SH-SY5Y (cell line): ENCODE results near the gene CD82.

Experiments used
- GATA2 ChIP-seq: IDR thresholded peaks from 2 replicates; pipeline ENCODE4 v1.6.1; 2011; ENCODE audit warnings: mild to moderate bottlenecking, low read depth, low read length
- GATA3 ChIP-seq: IDR thresholded peaks from 2 replicates; pipeline ENCODE4 v1.6.1; 2011; ENCODE audit warnings: low read depth, mild to moderate bottlenecking, low read length, moderate library complexity

- TF ChIP-seq GATA3 (no peak), GATA2 (no peak)
Measured at GRCh38 chr11:44533921-44534711, 31.3 kb upstream of the CD82 start.
